Smooth muscle cell (in vitro differentiated cells): ENCODE data around the gene RARRES2. TPM values are rescaled to one million over a fixed set of nuclear protein-coding genes. Genes with fewer than 3 reads are reported as not detected.

ENCODE experiments used
- DNase-seq: peaks from one replicate; lab custom pipeline; 2025; ENCODE audit not compliant: unreplicated experiment; lab: John Stamatoyannopoulos, UW
- H2AFZ ChIP-seq: fragments of 200-600 bp; sonication (generic); 2 replicates; pipeline ENCODE4 v1.6.0; 2016; ENCODE audit warnings: antibody characterized with exemption, low read depth, mild to moderate bottlenecking
- H3F3A ChIP-seq: fragments of 200-600 bp; sonication (generic); 2 replicates; pipeline ENCODE4 v1.6.0; 2017; ENCODE audit warnings: antibody characterized with exemption, low read depth
- H3K27ac ChIP-seq: fragments of 200-600 bp; sonication (generic); 2 replicates; pipeline ENCODE4 v1.5.1; 2016; ENCODE audit warnings: low read depth, mild to moderate bottlenecking
- H3K27me3 ChIP-seq: fragments of 200-600 bp; sonication (generic); 2 replicates; pipeline ENCODE4 v1.6.1; 2016; ENCODE audit warnings: low read depth, mild to moderate bottlenecking
- H3K36me3 ChIP-seq: fragments of 200-600 bp; sonication (generic); 2 replicates; pipeline ENCODE4 v1.5.1; 2016; ENCODE audit warnings: low read depth
- H3K4me1 ChIP-seq: fragments of 200-600 bp; sonication (generic); 2 replicates; pipeline ENCODE4 v1.5.1; 2016; ENCODE audit warnings: low read depth
- H3K4me2 ChIP-seq: fragments of 200-600 bp; sonication (generic); 2 replicates; pipeline ENCODE4 v1.6.0; 2016; ENCODE audit warnings: mild to moderate bottlenecking
- H3K4me3 ChIP-seq: fragments of 200-600 bp; sonication (generic); 2 replicates; pipeline ENCODE4 v1.5.1; 2016; ENCODE audit warnings: mild to moderate bottlenecking
- H3K79me2 ChIP-seq: fragments of 200-600 bp; sonication (generic); 2 replicates; pipeline ENCODE4 v1.6.0; 2016; ENCODE audit warnings: low read depth, mild to moderate bottlenecking
- H3K9ac ChIP-seq: fragments of 200-600 bp; sonication (generic); 2 replicates; pipeline ENCODE4 v1.6.0; 2016; ENCODE audit warnings: low read depth
- H3K9me3 ChIP-seq: fragments of 200-600 bp; sonication (generic); replicated peaks from 2 replicates; pipeline ENCODE4 v1.5.1; 2016; ENCODE audit warnings: low read depth
- H4K20me1 ChIP-seq: fragments of 200-600 bp; sonication (generic); 2 replicates; pipeline ENCODE4 v1.6.0; 2016; ENCODE audit warnings: low read depth
- CTCF ChIP-seq: fragments of 200-600 bp; sonication (generic); IDR thresholded peaks from 2 replicates; pipeline ENCODE4 v1.5.1; 2017; ENCODE audit warnings: borderline replicate concordance, mild to moderate bottlenecking, antibody characterized with exemption; ENCODE audit not compliant: insufficient read depth, poor library complexity, severe bottlenecking
- WGBS: methylation state at CpG from one replicate; pipeline ENCODE4 v1.1.7; 2016; ENCODE audit warnings: low lambda C conversion rate; 5-methylcytosine and 5-hydroxymethylcytosine counted together
- polyA plus RNA-seq: library from polyadenylated mRNA; unstranded; fragments of >200 nt; fragmentation: Nextera tagmentation; extraction: Ambion mirVana; gene quantifications from 2 replicates; pipeline ENCODE4 v1.2.1, GENCODE V29; 2016
- total RNA-seq: library from RNA; depleted of rRNA; stranded (reverse); fragments of >200 nt; gene quantifications from 2 replicates; pipeline ENCODE4 v1.2.3, GENCODE V29; 2014

Gene RARRES2
- total and polyA plus RNA-seq, 2 experiments from 2014 or later = 23.6 to 31.8 TPM

- H3F3A ChIP-seq = no peaks in the 10 kb centered on the region
- H3K9me3 ChIP-seq = no peaks in the 10 kb centered on the region
- no peak overlapping the region for H3K4me3 ChIP-seq
- H3K9ac ChIP-seq = no peak overlapping the region
- H3K79me2 ChIP-seq = no peaks in the 10 kb centered on the region
- no peak overlapping the region for H3K27ac ChIP-seq
- H3K27me3 ChIP-seq = no peaks in the 10 kb centered on the region
- H4K20me1 ChIP-seq = no peaks in the 10 kb centered on the region
- TF ChIP-seq CTCF = no peak
- H2AFZ ChIP-seq = no peak overlapping the region
- DNase-seq = no peak
- no peaks in the 10 kb centered on the region for H3K36me3 ChIP-seq
- WGBS = 66% methylated on average over 5 of the region's 5 CpGs
- H3K4me2 ChIP-seq = no peak overlapping the region
- H3K4me1 ChIP-seq = peaks cover 6% of the 10 kb centered on the region
Measured at GRCh38 chr7:150311711-150312110, 29.7 kb downstream of the RARRES2 start.

GRCh38 chr7:150311146-150311545, 30.3 kb downstream of the RARRES2 start:
- no peak for TF ChIP-seq CTCF
- H3F3A ChIP-seq = no peaks in the 10 kb centered on the region
- no peaks in the 10 kb centered on the region for H3K36me3 ChIP-seq
- H3K4me3 ChIP-seq = no peak overlapping the region
- H3K9me3 ChIP-seq = no peaks in the 10 kb centered on the region
- WGBS = 91% methylated on average over 4 of the region's 4 CpGs
- H3K9ac ChIP-seq = no peak overlapping the region
- no peak overlapping the region for H3K4me2 ChIP-seq
- no peak overlapping the region for H2AFZ ChIP-seq
- H4K20me1 ChIP-seq = no peaks in the 10 kb centered on the region
- peaks cover 6% of the 10 kb centered on the region for H3K4me1 ChIP-seq
- no peaks in the 10 kb centered on the region for H3K27me3 ChIP-seq
- no peak for DNase-seq
- H3K27ac ChIP-seq = no peak overlapping the region
- H3K79me2 ChIP-seq = no peaks in the 10 kb centered on the region

GRCh38 chr7:150308575-150308974, 32.9 kb downstream of the RARRES2 start:
- Histone ChIP-seq H3K4me3 (no peak overlapping the region), H3K27me3 (no peaks in the 10 kb centered on the region), H2AFZ (no peak overlapping the region), H3K79me2 (no peaks in the 10 kb centered on the region), H3F3A (no peaks in the 10 kb centered on the region), H4K20me1 (no peaks in the 10 kb centered on the region), H3K27ac (no peak overlapping the region), H3K4me1 (peaks cover 6% of the 10 kb centered on the region), H3K36me3 (no peaks in the 10 kb centered on the region), H3K9me3 (no peaks in the 10 kb centered on the region), H3K4me2 (no peak overlapping the region), H3K9ac (no peak overlapping the region)
- DNase-seq = no peak
- no peak for TF ChIP-seq CTCF

GRCh38 chr7:150307904-150308303, 33.5 kb downstream of the RARRES2 start:
- WGBS = 71% methylated on average over 9 of the region's 9 CpGs
- peaks cover 3% of the 10 kb centered on the region for H3K4me1 ChIP-seq
- H3K36me3 ChIP-seq = no peaks in the 10 kb centered on the region
- DNase-seq = no peak
- H3K27ac ChIP-seq = no peak overlapping the region
- H3K79me2 ChIP-seq = no peaks in the 10 kb centered on the region
- H3K9ac ChIP-seq = no peak overlapping the region
- no peak for TF ChIP-seq CTCF
- H3K27me3 ChIP-seq = no peaks in the 10 kb centered on the region
- no peaks in the 10 kb centered on the region for H3F3A ChIP-seq
- no peak overlapping the region for H2AFZ ChIP-seq
- no peaks in the 10 kb centered on the region for H3K9me3 ChIP-seq
- no peak overlapping the region for H3K4me3 ChIP-seq
- H4K20me1 ChIP-seq = no peaks in the 10 kb centered on the region
- H3K4me2 ChIP-seq = no peak overlapping the region
